K562 (cell line): ENCODE results near the gene ZFR2. TPM values are rescaled to one million over a fixed set of nuclear protein-coding genes. Genes with fewer than 3 reads are reported as not detected.

ENCODE experiments used
- ARHGAP35 ChIP-seq: fragments of 450-650 bp; IDR thresholded peaks from 2 replicates; pipeline ENCODE4 v1.6.1; 2018; ENCODE audit not compliant: partially characterized antibody
- DIDO1 ChIP-seq: fragments of 450-650 bp; IDR thresholded peaks from 2 replicates; pipeline ENCODE4 v1.6.1; 2016; ENCODE audit warnings: low read depth, missing biosample characterization, missing genetic modification characterization
- FOXK2 ChIP-seq, 2 experiments: fragments of 450-650 bp; IDR thresholded peaks in 1 of 2; conservative IDR thresholded peaks in 1 of 2; 2 replicates each; pipeline ENCODE4 v1.6.1; 2016; ENCODE audit warnings: low read depth in 2 of 2, mild to moderate bottlenecking in 1 of 2
- HDAC2 ChIP-seq: fragments of 450-650 bp; IDR thresholded peaks from 2 replicates; pipeline ENCODE4 v1.6.1; 2016; ENCODE audit warnings: mild to moderate bottlenecking
- HDGF ChIP-seq: fragments of 450-650 bp; IDR thresholded peaks from 2 replicates; pipeline ENCODE4 v1.6.1; 2016
- MTA3 ChIP-seq: fragments of 450-650 bp; formaldehyde crosslinking; IDR thresholded peaks from 2 replicates; pipeline ENCODE4 v1.6.1; 2017; ENCODE audit warnings: mild to moderate bottlenecking, borderline replicate concordance
- NCOA4 ChIP-seq: fragments of 450-650 bp; IDR thresholded peaks from 2 replicates; pipeline ENCODE4 v1.6.1; 2018; ENCODE audit warnings: mild to moderate bottlenecking; ENCODE audit not compliant: partially characterized antibody
- NCOR1 ChIP-seq: fragments of 450-650 bp; IDR thresholded peaks from 2 replicates; pipeline ENCODE4 v1.6.1; 2016; ENCODE audit warnings: mild to moderate bottlenecking, moderate library complexity
- NFXL1 ChIP-seq: fragments of 450-650 bp; formaldehyde crosslinking; IDR thresholded peaks from 2 replicates; pipeline ENCODE4 v1.4.0; 2021; ENCODE audit warnings: mild to moderate bottlenecking
- RB1 ChIP-seq: fragments of 450-650 bp; IDR thresholded peaks from 2 replicates; pipeline ENCODE4 v1.6.1; 2017; ENCODE audit warnings: low read depth, mild to moderate bottlenecking
- RBFOX2 ChIP-seq: fragments of 200-400 bp; formaldehyde crosslinking; IDR thresholded peaks from 2 replicates; pipeline ENCODE4 v1.6.1; 2017; ENCODE audit warnings: low read depth, mild to moderate bottlenecking, low read length, moderate library complexity
- RBM34 ChIP-seq: fragments of 200-400 bp; formaldehyde crosslinking; IDR thresholded peaks from 2 replicates; pipeline ENCODE4 v1.6.1; 2018; ENCODE audit warnings: low read length, borderline replicate concordance; ENCODE audit not compliant: insufficient read depth
- SAP30 ChIP-seq: fragments of 200-600 bp; sonication (generic); IDR thresholded peaks from 2 replicates; pipeline ENCODE4 v1.6.1; 2012; ENCODE audit warnings: borderline replicate concordance, low read depth, mild to moderate bottlenecking, moderate library complexity, low read length, control low read depth, inconsistent platforms; ENCODE audit not compliant: insufficient read depth, poor library complexity, severe bottlenecking
- SMAD3 ChIP-seq: fragments of 450-650 bp; formaldehyde crosslinking; conservative IDR thresholded peaks from 2 replicates; pipeline ENCODE4 v1.4.0; 2020; ENCODE audit warnings: mild to moderate bottlenecking
- SRSF1 ChIP-seq: fragments of 200-400 bp; formaldehyde crosslinking; IDR thresholded peaks from 2 replicates; pipeline ENCODE4 v1.6.1; 2017; ENCODE audit warnings: mild to moderate bottlenecking, low read depth, low read length, moderate library complexity
- SRSF9 ChIP-seq: fragments of 200-400 bp; formaldehyde crosslinking; IDR thresholded peaks from 2 replicates; pipeline ENCODE4 v1.6.1; 2017; ENCODE audit warnings: low read depth, low read length, borderline replicate concordance
- ZFP1 ChIP-seq: fragments of 450-650 bp; formaldehyde crosslinking; IDR thresholded peaks from 2 replicates; pipeline ENCODE4 v1.4.0; 2020; ENCODE audit warnings: mild to moderate bottlenecking, mixed read lengths
- ZNF134 ChIP-seq: fragments of 250-450 bp; sonication (Bioruptor Pico); conservative IDR thresholded peaks from 2 replicates; pipeline ENCODE4 v1.4.0; 2020
- ZNF224 ChIP-seq: sonication (generic); formaldehyde crosslinking; IDR thresholded peaks from 2 replicates; pipeline ENCODE4 v1.8.0; 2022; ENCODE audit warnings: mild to moderate bottlenecking, missing genetic modification reagents
- polyA plus RNA-seq, 8 experiments: library from polyadenylated mRNA; depleted of rRNA in 4 of 8; stranded (reverse) in 5 of 8; unstranded in 3 of 8; fragments of >200 nt; fragmentation: Nextera tagmentation in 2 of 8; fragmentation: Illumina TruSeq in 1 of 8; extraction: Ambion mirVana in 2 of 8; extraction: Trizol in 1 of 8; gene quantifications; 2 replicates each; pipeline versions ENCODE4 v1.2.1 to v1.2.3, GENCODE V29; 2011 to 2014; ENCODE audit warnings: inconsistent platforms in 1 of 8, missing spikeins in 1 of 8
- total RNA-seq, 7 experiments: library from RNA; depleted of rRNA in 6 of 7; stranded (reverse); fragments of >200 nt in 6 of 7; fragmentation: Illumina TruSeq in 2 of 7; extraction: Trizol in 2 of 7; gene quantifications; 2 replicates each; pipeline versions ENCODE4 v1.2.1 to v1.2.3, GENCODE V29; 2011 to 2021; ENCODE audit warnings: low replicate concordance in 1 of 7
- TF ChIP-seq, protein P1 (sequence below): fragments of 450-650 bp; formaldehyde crosslinking; IDR thresholded peaks from 2 replicates; pipeline ENCODE4 v1.4.0; 2020; ENCODE audit warnings: mild to moderate bottlenecking, moderate library complexity
- TF ChIP-seq, protein P2 (sequence below): IDR thresholded peaks from 2 replicates; pipeline ENCODE4 v1.6.1; 2011; ENCODE audit not compliant: insufficient read length; ENCODE audit errors: extremely low read depth
- TF ChIP-seq, protein P3 (sequence below), 2 experiments: fragments of 450-650 bp; IDR thresholded peaks; 2 replicates each; pipeline ENCODE4 v1.6.1; 2018; ENCODE audit warnings: mild to moderate bottlenecking in 2 of 2, low read depth in 1 of 2; ENCODE audit not compliant: partially characterized antibody in 2 of 2

Gene ZFR2
- total and polyA plus RNA-seq, 9 of the 15 experiments (the other 6 are each of a cell fraction or from before 2014, with no cell fraction given) = 0.03 to 0.59 (median 0.07) TPM; not detected in 6

DNA sequence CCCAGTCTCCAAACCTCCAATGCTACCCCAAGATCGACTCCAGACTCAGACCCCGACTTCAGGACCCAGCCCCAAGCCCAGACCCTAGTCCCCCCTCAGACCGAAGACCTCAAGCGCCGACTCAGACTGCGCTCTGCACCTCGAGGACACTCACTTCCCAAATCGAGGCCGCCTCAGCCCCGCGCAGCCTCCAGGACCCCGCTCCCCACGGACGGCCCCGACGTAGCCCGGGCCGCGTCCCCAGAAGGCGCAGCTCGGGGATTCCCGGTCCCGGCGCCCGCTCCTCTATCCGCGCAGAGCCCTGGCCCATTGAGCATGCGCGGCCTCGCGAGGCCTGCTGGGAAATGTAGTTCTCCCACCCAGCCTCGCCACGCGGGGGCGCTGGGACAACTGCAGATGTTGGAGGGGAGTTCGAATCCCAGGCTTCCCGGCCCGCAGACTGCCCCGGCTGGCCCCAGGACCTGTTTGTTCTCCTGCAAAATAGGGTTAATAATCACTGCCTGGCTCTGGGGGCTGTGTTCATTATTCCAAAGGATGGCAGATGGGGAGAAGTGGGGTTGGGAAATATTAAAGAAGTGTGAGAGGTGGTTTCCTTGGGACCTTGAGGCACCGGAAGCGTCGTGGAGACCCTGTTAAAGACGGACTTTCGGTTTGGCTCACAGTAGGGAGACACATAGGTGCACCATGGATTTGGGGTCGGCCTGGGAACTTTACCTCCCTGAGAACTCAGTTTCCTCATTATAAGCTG is 107.3 kb downstream of the ZFR2 start, which contains the start of gene APBA3 (continued):
- TF ChIP-seq RBM34 (no peak), HDAC2 (peak; percentile 86), ZNF224 (no peak), NCOA4 (no peak), HDGF (no peak), RB1 (peak; percentile 58), ZFP1 (no peak), NFXL1 (CRISPR knock-in tag) (no peak), SAP30 (no peak), FOXK2 (conservative IDR thresholded peaks at IDR 0.05 in 1 of 2, IDR thresholded peaks at IDR 0.05 in 1 of 2; ENCODE audit: low read depth in 2 of 2) (peak; percentile 65 to 71; a peak in 2 of 4 replicates), ARHGAP35 (no peak), SRSF9 (no peak), SRSF1 (no peak), ZNF134 (CRISPR knock-in tag) (no peak), DIDO1 (tag) (peak; percentile 82), SMAD3 (CRISPR knock-in tag) (no peak), NCOR1 (no peak), RBFOX2 (peak; percentile 84), MTA3 (peak; percentile 38)
- TF ChIP-seq, protein P1, sequence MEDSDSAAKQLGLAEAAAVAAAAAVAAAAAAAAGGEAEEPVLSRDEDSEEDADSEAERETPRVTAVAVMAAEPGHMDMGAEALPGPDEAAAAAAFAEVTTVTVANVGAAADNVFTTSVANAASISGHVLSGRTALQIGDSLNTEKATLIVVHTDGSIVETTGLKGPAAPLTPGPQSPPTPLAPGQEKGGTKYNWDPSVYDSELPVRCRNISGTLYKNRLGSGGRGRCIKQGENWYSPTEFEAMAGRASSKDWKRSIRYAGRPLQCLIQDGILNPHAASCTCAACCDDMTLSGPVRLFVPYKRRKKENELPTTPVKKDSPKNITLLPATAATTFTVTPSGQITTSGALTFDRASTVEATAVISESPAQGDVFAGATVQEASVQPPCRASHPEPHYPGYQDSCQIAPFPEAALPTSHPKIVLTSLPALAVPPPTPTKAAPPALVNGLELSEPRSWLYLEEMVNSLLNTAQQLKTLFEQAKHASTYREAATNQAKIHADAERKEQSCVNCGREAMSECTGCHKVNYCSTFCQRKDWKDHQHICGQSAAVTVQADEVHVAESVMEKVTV = no peak
- TF ChIP-seq, protein P2, sequence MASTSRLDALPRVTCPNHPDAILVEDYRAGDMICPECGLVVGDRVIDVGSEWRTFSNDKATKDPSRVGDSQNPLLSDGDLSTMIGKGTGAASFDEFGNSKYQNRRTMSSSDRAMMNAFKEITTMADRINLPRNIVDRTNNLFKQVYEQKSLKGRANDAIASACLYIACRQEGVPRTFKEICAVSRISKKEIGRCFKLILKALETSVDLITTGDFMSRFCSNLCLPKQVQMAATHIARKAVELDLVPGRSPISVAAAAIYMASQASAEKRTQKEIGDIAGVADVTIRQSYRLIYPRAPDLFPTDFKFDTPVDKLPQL = no peak
- TF ChIP-seq, protein P3, sequence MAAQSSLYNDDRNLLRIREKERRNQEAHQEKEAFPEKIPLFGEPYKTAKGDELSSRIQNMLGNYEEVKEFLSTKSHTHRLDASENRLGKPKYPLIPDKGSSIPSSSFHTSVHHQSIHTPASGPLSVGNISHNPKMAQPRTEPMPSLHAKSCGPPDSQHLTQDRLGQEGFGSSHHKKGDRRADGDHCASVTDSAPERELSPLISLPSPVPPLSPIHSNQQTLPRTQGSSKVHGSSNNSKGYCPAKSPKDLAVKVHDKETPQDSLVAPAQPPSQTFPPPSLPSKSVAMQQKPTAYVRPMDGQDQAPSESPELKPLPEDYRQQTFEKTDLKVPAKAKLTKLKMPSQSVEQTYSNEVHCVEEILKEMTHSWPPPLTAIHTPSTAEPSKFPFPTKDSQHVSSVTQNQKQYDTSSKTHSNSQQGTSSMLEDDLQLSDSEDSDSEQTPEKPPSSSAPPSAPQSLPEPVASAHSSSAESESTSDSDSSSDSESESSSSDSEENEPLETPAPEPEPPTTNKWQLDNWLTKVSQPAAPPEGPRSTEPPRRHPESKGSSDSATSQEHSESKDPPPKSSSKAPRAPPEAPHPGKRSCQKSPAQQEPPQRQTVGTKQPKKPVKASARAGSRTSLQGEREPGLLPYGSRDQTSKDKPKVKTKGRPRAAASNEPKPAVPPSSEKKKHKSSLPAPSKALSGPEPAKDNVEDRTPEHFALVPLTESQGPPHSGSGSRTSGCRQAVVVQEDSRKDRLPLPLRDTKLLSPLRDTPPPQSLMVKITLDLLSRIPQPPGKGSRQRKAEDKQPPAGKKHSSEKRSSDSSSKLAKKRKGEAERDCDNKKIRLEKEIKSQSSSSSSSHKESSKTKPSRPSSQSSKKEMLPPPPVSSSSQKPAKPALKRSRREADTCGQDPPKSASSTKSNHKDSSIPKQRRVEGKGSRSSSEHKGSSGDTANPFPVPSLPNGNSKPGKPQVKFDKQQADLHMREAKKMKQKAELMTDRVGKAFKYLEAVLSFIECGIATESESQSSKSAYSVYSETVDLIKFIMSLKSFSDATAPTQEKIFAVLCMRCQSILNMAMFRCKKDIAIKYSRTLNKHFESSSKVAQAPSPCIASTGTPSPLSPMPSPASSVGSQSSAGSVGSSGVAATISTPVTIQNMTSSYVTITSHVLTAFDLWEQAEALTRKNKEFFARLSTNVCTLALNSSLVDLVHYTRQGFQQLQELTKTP (IDR thresholded peaks at IDR 0.05; ENCODE audit: low read depth in 1 of 2, partially characterized antibody in 2 of 2) = peak; percentile 92
